ENCODE results near the gene ARHGEF2. TPM values are rescaled to one million over a fixed set of nuclear protein-coding genes. Genes with fewer than 3 reads are reported as not detected.

ARHGEF2 gene
- total and polyA plus RNA-seq, 7 donors = 7.4 to 54.0 (median 39.1) TPM

DNA sequence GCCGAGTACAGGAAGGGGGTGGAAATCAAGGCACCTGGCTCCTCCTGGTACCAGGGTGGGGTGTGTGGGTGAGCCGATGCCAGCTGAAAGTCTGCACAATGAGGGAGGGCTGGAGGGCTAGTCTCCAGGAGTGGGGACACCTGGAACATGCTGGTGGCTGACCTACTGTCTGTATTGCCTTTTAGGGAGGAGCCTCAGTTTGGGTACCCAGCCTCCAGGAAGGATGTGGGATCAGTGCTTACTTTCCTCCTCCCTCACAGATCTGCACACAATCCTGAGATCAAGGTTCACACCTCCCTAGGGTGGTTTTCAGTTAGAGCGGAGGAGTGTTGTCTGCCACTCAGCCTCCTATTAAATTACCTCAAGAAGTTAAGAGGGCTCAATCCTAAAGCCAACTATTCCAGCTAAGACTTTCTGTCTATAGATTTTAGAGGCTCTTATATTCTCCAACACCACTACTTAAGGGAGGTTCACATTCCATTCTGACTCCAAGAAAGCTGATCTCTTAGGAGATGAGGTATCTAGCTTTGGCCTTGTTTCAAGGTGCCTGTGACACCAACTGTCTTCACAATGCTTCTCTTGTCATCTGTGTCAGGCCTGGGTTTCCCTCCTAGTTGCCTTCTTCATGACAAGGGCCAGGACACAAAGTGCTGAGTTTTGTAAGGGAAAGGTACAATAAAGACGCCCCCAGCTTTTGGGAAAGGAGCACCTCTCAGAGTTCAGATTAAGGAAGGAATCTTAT lies 26.7 kb upstream of the ARHGEF2 start:
- H3K36me3 ChIP-seq (ENCODE audit: insufficient read depth in 1 of 2, low read depth in 1 of 2) = peaks cover 4 to 19% of the 10 kb centered on the region in 2 donors
- H3K27ac ChIP-seq = no peak overlapping the region
- intact Hi-C loops (cut with DNase I) = no loop called here
- H3K27me3 ChIP-seq (ENCODE audit: insufficient read depth in 3 of 3, low read length in 2 of 3) = no peaks in the 10 kb centered on the region
- peaks cover 5% of the 10 kb centered on the region for H3K4me1 ChIP-seq
- no peaks in the 10 kb centered on the region for H3K9me3 ChIP-seq
- no peak overlapping the region for H3K4me3 ChIP-seq
- DNase-seq (no peak), ATAC-seq (peak in 2 of 4 donors; percentile 34 to 56)
- WGBS, 3 donors = 69 to 81% (median 69%) methylated on average over 4 of the region's 4 CpGs
- TF ChIP-seq, protein P1, sequence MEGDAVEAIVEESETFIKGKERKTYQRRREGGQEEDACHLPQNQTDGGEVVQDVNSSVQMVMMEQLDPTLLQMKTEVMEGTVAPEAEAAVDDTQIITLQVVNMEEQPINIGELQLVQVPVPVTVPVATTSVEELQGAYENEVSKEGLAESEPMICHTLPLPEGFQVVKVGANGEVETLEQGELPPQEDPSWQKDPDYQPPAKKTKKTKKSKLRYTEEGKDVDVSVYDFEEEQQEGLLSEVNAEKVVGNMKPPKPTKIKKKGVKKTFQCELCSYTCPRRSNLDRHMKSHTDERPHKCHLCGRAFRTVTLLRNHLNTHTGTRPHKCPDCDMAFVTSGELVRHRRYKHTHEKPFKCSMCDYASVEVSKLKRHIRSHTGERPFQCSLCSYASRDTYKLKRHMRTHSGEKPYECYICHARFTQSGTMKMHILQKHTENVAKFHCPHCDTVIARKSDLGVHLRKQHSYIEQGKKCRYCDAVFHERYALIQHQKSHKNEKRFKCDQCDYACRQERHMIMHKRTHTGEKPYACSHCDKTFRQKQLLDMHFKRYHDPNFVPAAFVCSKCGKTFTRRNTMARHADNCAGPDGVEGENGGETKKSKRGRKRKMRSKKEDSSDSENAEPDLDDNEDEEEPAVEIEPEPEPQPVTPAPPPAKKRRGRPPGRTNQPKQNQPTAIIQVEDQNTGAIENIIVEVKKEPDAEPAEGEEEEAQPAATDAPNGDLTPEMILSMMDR (IDR thresholded peaks at IDR 0.05) = no peak

DNA sequence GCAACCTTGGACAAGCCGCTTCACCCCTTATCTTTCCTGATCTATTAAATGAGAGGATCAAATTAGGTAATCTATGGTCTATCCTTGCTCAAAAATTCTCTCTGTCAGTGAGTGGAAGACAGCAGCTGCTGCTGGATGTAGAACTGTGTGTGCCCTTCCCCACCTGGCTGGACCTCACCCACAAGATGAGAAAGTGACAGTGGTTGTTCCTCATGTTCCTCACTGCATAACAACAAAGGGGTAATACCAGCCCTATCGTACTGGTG lies 25.5 kb upstream of the ARHGEF2 start:
- TF ChIP-seq, protein P1 (IDR thresholded peaks at IDR 0.05) = no peak
- ATAC-seq = no peak
- Histone ChIP-seq H3K4me3 (no peak overlapping the region), H3K27me3 (ENCODE audit: insufficient read depth in 3 of 3, low read length in 2 of 3) (no peaks in the 10 kb centered on the region), H3K4me1 (peaks cover under 1% of the 10 kb centered on the region), H3K36me3 (ENCODE audit: insufficient read depth in 1 of 2, low read depth in 1 of 2) (peaks cover 0 to 7% of the 10 kb centered on the region in 2 donors), H3K27ac (no peak overlapping the region), H3K9me3 (no peaks in the 10 kb centered on the region)
- 48 to 67% (median 48%) methylated on average over 2 of the region's 2 CpGs for WGBS, 3 donors
- DNase-seq = no peak
- intact Hi-C loops (cut with DNase I) = no loop called here

DNA sequence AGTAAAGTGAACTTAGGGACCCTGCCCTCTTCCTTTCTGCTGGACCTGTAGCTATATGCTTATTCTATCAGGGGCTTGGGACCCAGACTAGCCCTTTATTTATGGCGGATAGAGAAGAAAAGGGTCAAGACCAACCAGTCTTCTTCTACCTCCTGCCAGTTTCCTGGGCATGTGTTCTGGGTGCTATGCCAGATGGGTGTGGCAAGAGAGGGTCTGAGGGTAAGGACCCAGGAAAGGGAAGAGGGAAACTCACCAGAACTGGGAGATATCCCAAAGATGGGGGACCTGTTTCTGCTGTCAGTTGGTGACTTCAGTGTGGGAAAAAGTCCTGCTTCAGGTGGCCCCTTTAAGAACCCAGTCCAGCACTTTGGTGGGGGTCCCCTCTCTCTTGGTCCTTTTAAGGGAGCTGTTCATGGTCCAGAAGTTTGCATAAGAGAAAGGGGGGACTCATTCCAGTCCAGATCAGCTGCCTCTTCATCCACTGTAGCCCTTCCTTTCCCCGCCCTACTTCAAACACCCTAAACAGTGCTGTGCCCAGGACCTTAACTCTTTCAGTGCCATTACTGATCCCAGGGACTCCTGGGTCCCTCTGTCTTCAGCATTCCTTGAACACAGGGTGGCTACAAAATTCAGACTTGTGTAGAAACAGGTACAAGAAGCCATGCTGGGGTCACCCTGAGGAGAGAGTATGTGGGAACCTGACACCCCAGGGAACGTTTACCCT lies 24.0 kb upstream of the ARHGEF2 start:
- intact Hi-C loops (cut with DNase I) = no loop called here

DNA sequence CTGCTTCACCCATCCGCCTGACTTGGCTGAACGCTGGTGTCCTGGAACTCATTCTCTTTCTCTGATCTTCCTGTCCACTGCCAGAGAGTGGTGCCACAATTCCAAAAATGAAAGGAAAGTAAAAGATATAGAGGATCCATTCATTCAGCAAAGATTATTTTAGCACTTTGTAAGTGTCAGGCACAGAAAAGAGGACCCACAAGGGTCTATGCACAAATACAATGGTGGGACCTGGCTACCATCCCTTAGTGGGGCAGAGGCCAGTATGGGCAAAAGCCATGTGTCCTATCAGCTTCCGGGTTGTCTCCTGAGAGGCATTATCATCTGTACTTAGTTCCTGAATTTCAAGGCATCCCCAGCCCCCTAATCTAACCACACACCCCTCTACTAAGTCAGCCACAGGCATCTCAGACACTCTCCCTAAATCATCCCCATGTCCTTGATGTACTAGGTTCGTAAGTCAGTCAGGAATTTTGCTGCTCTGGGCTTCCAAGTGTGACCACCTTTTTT lies 23.4 kb upstream of the ARHGEF2 start:
- Histone ChIP-seq H3K4me1 (no peaks in the 10 kb centered on the region), H3K27ac (no peak overlapping the region), H3K36me3 (ENCODE audit: insufficient read depth in 1 of 2, low read depth in 1 of 2) (no peaks in the 10 kb centered on the region), H3K27me3 (ENCODE audit: insufficient read depth in 3 of 3, low read length in 2 of 3) (no peaks in the 10 kb centered on the region), H3K4me3 (no peak overlapping the region), H3K9me3 (no peaks in the 10 kb centered on the region)
- TF ChIP-seq, protein P1 (IDR thresholded peaks at IDR 0.05) = no peak
- no peak for DNase-seq
- 41 to 58% (median 47%) methylated on average over 4 of the region's 4 CpGs for WGBS, 3 donors
- peak in 1 of 4 donors; percentile 8 for ATAC-seq
- intact Hi-C loops (cut with DNase I) = no loop called here

More for the DNA sequence above, 24.0 kb upstream of the ARHGEF2 start:
- H3K27me3 ChIP-seq (ENCODE audit: insufficient read depth in 3 of 3, low read length in 2 of 3) = no peaks in the 10 kb centered on the region
- no peak overlapping the region for H3K4me3 ChIP-seq
- TF ChIP-seq, protein P1 (IDR thresholded peaks at IDR 0.05) = no peak
- H3K36me3 ChIP-seq (ENCODE audit: insufficient read depth in 1 of 2, low read depth in 1 of 2) = no peaks in the 10 kb centered on the region
- ATAC-seq (no peak), DNase-seq (no peak)
- no peaks in the 10 kb centered on the region for H3K9me3 ChIP-seq
- no peak overlapping the region for H3K27ac ChIP-seq
- H3K4me1 ChIP-seq = no peaks in the 10 kb centered on the region
- WGBS, 3 donors = 57 to 64% (median 61%) methylated on average over 3 of the region's 3 CpGs
